Common myeloid progenitor, CD34-positive (primary cell): ENCODE results near the gene RPL28.

Source experiments
- CTCF ChIA-PET: fragments of 350-600 bp; sonication (Branson Sonifier 250); formaldehyde crosslinking; loops from one replicate; lab custom pipeline; 2021; ENCODE audit warnings: antibody characterized with exemption; lab: Charles Lee
- POLR2A ChIA-PET: fragments of 350-600 bp; sonication (Branson Sonifier 250); formaldehyde crosslinking; loops from one replicate; lab custom pipeline; 2021; ENCODE audit warnings: antibody characterized with exemption; lab: Charles Lee
- DNase-seq, 3 donors: peaks; one replicate each; pipeline versions ENCODE4 v3.0.0 to v3.0.0-alpha.2; 2013
- H3K27ac ChIP-seq, 2 experiments: 1 replicate in 1 of 2; 2 replicates in 1 of 2; pipeline ENCODE4 v1.7.0; 2013; ENCODE audit warnings: inconsistent platforms in 2 of 2, low read length in 2 of 2, mild to moderate bottlenecking in 2 of 2, low read depth in 1 of 2, moderate library complexity in 1 of 2; ENCODE audit not compliant: severe bottlenecking in 2 of 2, insufficient read depth in 1 of 2, poor library complexity in 1 of 2
- H3K27me3 ChIP-seq, 5 experiments: replicated peaks in 2 of 5; 1 replicate in 3 of 5; 2 replicates in 2 of 5; pipeline versions ENCODE4 v1.6.1 to v1.7.0; 2013; ENCODE audit warnings: low read length in 4 of 5, mild to moderate bottlenecking in 2 of 5, moderate library complexity in 2 of 5, inconsistent platforms in 1 of 5; ENCODE audit not compliant: insufficient read depth in 5 of 5, control insufficient read depth in 4 of 5
- H3K36me3 ChIP-seq, 4 experiments: 1 replicate in 2 of 4; 2 replicates in 2 of 4; pipeline versions ENCODE4 v1.6.1 to v1.7.0; 2013; ENCODE audit warnings: low read length in 3 of 4, control low read depth in 1 of 4, mild to moderate bottlenecking in 1 of 4; ENCODE audit not compliant: control insufficient read depth in 4 of 4, insufficient read depth in 4 of 4
- H3K4me1 ChIP-seq, 4 experiments: 1 replicate in 3 of 4; 2 replicates in 1 of 4; pipeline versions ENCODE4 v1.6.1 to v1.7.1; 2013; ENCODE audit warnings: low read length in 3 of 4, mild to moderate bottlenecking in 3 of 4, control low read depth in 1 of 4, inconsistent platforms in 1 of 4, moderate library complexity in 1 of 4; ENCODE audit not compliant: control insufficient read depth in 4 of 4, insufficient read depth in 4 of 4; ENCODE audit errors: control extremely low read depth in 1 of 4
- H3K4me3 ChIP-seq, 7 experiments: 1 replicate in 4 of 7; 2 replicates in 3 of 7; pipeline versions ENCODE4 v1.5.1 to v1.7.0; 2013; ENCODE audit warnings: mild to moderate bottlenecking in 7 of 7, low read length in 6 of 7, moderate library complexity in 6 of 7, inconsistent platforms in 2 of 7, low read depth in 2 of 7, control low read depth in 1 of 7; ENCODE audit not compliant: insufficient read depth in 4 of 7, control insufficient read depth in 1 of 7; ENCODE audit errors: extremely low read depth in 1 of 7
- H3K9me3 ChIP-seq, 5 experiments: 1 replicate in 4 of 5; 2 replicates in 1 of 5; pipeline versions ENCODE4 v1.6.1 to v1.7.1; 2013; ENCODE audit warnings: low read length in 4 of 5, mild to moderate bottlenecking in 2 of 5, inconsistent platforms in 1 of 5, low read depth in 1 of 5, moderate library complexity in 1 of 5; ENCODE audit not compliant: control insufficient read depth in 4 of 5, insufficient read depth in 2 of 5; ENCODE audit errors: control extremely low read depth in 1 of 5
- WGBS: methylation state at CpG from one replicate; pipeline ENCODE4 v1.1.5; 2013; ENCODE audit not compliant: insufficient coverage; 5-methylcytosine and 5-hydroxymethylcytosine counted together

RPL28 gene

GRCh38 chr19:55383279-55384130 is 2.2 kb upstream of the RPL28 start:
- DNase-seq, result peak; percentile 71 to 85 (median 83)
- Histone ChIP-seq H3K27me3 (no peaks in the 10 kb centered on the region), H3K4me1 (peaks cover 0 to 49% (median 48%) of the 10 kb centered on the region in 4 experiments), H3K4me3 (peak overlapping the region; percentile 54 to 99 (median 99)), H3K27ac (peak overlapping the region in 1 of 2 experiments; percentile 58), H3K36me3 (peaks cover 2 to 22% (median 18%) of the 10 kb centered on the region in 4 experiments), H3K9me3 (no peaks in the 10 kb centered on the region)
- CTCF ChIA-PET, result interaction anchor here (0.5 to 3.1 kb wide), 19 partner anchors 14 to 243 kb away, joined by 3 to 37 read pairs (median 5); partner anchors contain the start of genes KMT5C and PPP6R1
- 2% methylated on average over 66 of the region's 88 CpGs for WGBS
- POLR2A ChIA-PET, result interaction anchor here (0.5 to 1.5 kb wide), 10 partner anchors 11 to 731 kb away, joined by 3 to 11 read pairs (median 4); partner anchors contain the start of genes KMT5C, PPP6R1 and UBE2S

DNA sequence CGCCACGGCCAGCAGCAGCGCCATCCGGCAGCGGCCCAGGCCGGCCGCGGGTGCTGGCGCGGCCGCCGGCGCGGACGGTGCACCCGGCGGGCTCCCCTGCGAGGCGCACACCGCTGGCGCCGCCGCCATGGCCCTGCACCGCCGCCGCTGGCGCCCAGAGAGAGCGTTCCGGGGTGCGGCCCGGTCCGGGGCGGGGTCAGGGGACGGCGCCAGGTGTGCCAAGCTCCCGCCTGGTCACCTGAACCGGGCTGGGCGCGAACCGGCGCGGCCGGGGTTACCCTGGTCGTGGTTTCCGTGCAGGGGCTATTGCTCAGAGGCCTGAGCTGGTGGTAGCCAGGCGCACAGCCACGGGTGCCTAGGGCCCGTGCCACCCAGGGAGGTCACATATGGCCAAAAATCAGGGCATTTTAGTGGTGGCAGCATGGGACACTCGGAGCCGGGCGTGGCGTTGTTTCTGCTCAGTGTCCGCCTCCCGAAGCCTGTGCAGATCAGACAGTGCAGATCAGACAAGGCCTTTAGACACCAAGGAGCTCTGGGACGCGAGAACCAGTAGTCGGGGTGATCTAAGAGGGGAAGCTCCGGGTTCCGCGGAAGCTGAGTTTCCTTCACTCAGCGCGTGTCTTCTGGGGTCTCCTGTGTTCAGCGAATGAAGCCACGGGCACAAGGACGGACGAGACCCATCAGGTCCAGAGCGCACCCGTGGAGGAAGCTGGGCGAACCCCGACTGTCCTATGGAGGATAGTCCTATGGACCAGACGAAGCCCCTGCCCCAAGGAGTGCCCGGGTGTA is 1.4 kb upstream of the RPL28 start, which contains the start of gene TMEM238:
TMEM238 (minus strand) TSS at position 162 of the 789 bp plus-strand sequence; CDS start at position 129, 33 bp downstream.
- Histone ChIP-seq H3K4me3 (peak within 1 kb of the TSS; percentile 56 to 99 (median 99)), H3K27me3 (no peaks in the 10 kb centered on the region), H3K4me1 (peaks cover 0 to 57% (median 52%) of the 10 kb centered on the region in 4 experiments), H3K36me3 (peaks cover 2 to 30% (median 25%) of the 10 kb centered on the region in 4 experiments), H3K9me3 (no peaks in the 10 kb centered on the region), H3K27ac (peak within 1 kb of the TSS; percentile 80 to 95)
- ChIA-PET CTCF (interaction anchor here (0.5 to 3.1 kb wide), 18 partner anchors 9 to 244 kb away, joined by 3 to 37 read pairs (median 5); partner anchors contain the start of genes KMT5C and PPP6R1), POLR2A (interaction anchor here (0.6 to 1.5 kb wide), 9 partner anchors 11 to 730 kb away, joined by 3 to 11 read pairs (median 4); partner anchors contain the start of genes KMT5C, PPP6R1 and UBE2S)
- WGBS, result 11% methylated on average over 44 of the region's 72 CpGs
- DNase-seq, result peak; percentile 25 to 63 (median 48)

GRCh38 chr19:55384920-55385723 is 610 bp upstream of the RPL28 start:
- peaks cover 5 to 38% (median 31%) of the 10 kb centered on the region in 4 experiments for H3K36me3 ChIP-seq
- ChIA-PET CTCF (interaction anchor here (0.5 to 4.8 kb wide), 16 partner anchors 10 to 244 kb away, joined by 3 to 37 read pairs (median 5); partner anchors contain the start of genes KMT5C and PPP6R1), POLR2A (interaction anchor here (0.6 to 1.5 kb wide), 4 partner anchors 18 to 466 kb away, joined by 3 to 6 read pairs (median 4); partner anchors contain the start of gene KMT5C)
- H3K27ac ChIP-seq, result peak overlapping the region; percentile 80 to 95
- WGBS, result 4% methylated on average over 28 of the region's 34 CpGs
- H3K27me3 ChIP-seq, result no peaks in the 10 kb centered on the region
- peaks cover 0 to 62% (median 54%) of the 10 kb centered on the region in 4 experiments for H3K4me1 ChIP-seq
- H3K9me3 ChIP-seq, result no peaks in the 10 kb centered on the region
- peak overlapping the region; percentile 15 to 99 (median 99) for H3K4me3 ChIP-seq
- peak; percentile 92 to 96 (median 96) for DNase-seq

DNA sequence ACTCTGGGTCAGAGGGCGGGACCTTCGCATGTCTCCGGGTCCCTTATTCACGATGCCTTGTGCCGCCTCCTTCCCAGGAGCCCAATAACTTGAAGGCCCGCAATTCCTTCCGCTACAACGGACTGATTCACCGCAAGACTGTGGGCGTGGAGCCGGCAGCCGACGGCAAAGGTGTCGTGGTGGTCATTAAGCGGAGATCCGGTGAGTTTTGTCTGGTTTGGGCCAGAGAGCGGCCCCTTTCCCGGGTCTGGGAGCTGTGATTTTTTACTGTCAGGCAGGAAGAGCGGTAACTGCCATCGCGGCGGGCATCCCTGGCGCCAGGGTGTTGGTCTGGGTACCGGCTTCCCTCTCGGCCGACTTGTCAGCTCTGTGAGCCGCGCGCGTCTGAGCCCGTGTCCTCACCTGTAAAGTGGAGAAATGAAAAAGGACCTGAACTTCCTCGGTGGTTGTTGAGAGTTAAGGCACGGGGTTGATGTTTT is 800 bp downstream of the RPL28 start:
- no peak for DNase-seq
- Histone ChIP-seq H3K27me3 (no peaks in the 10 kb centered on the region), H3K4me1 (peaks cover 0 to 64% (median 54%) of the 10 kb centered on the region in 4 experiments), H3K9me3 (no peaks in the 10 kb centered on the region), H3K36me3 (peaks cover 11 to 52% (median 43%) of the 10 kb centered on the region in 4 experiments), H3K27ac (peak overlapping the region; percentile 80 to 95), H3K4me3 (peak overlapping the region; percentile 84 to 99 (median 99))
- 3% methylated on average over 33 of the region's 33 CpGs for WGBS
- CTCF ChIA-PET, result interaction anchor here (1.2 to 4.8 kb wide), 2 partner anchors 12 to 94 kb away, joined by 3 to 25 read pairs; no protein-coding TSS in a partner anchor
- POLR2A ChIA-PET, result interaction anchor here (0.6 to 2.2 kb wide), 5 partner anchors 11 to 48 kb away, joined by 3 to 14 read pairs (median 5); partner anchors contain the start of genes KMT5C and UBE2S

DNA sequence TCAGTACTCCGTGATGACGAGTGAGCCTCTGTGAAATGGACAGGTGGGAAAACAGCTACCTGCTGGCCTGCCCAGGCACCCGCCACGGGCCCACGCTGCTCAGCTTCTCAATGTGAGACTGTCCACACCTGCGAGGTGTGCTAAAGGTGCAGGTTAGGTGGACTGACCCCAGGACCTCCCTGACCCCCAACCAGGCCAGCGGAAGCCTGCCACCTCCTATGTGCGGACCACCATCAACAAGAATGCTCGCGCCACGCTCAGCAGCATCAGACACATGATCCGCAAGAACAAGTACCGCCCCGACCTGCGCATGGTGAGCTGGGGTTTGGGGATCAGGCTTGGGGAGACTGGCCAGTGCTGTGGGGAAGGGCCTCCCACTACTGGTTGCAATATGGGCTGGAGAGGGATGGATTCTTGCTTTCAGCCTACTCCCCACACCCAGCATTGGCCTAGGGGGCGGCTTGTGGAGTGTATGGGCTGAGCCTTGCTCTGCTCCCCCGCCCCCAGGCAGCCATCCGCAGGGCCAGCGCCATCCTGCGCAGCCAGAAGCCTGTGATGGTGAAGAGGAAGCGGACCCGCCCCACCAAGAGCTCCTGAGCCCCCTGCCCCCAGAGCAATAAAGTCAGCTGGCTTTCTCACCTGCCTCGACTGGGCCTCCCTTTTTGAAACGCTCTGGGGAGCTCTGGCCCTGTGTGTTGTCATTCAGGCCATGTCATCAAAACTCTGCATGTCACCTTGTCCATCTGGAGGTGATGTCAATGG is 2.2 kb downstream of the RPL28 start:
- Histone ChIP-seq H3K4me1 (peaks cover 0 to 59% (median 49%) of the 10 kb centered on the region in 4 experiments), H3K9me3 (no peaks in the 10 kb centered on the region), H3K27me3 (no peaks in the 10 kb centered on the region), H3K27ac (peak overlapping the region; percentile 80 to 95), H3K4me3 (peak overlapping the region in 5 of 7 experiments; percentile 84 to 99 (median 99)), H3K36me3 (peaks cover 11 to 52% (median 48%) of the 10 kb centered on the region in 4 experiments)
- POLR2A ChIA-PET, result interaction anchor here (0.6 to 2.2 kb wide), 5 partner anchors 10 to 87 kb away, joined by 3 to 14 read pairs (median 3); partner anchors contain the start of gene UBE2S
- CTCF ChIA-PET, result interaction anchor here (1.0 to 5.3 kb wide), 5 partner anchors 11 to 142 kb away, joined by 3 to 25 read pairs (median 6); no protein-coding TSS in a partner anchor
- WGBS, result 89% methylated on average over 19 of the region's 24 CpGs
- DNase-seq, result no peak
